B cell (primary cell): ENCODE data around the gene ERVFRD-1.

Source experiments
- EZH2 ChIP-seq: IDR thresholded peaks from 2 replicates; pipeline ENCODE4 v1.6.1; 2012; ENCODE audit warnings: borderline replicate concordance, low read depth, mild to moderate bottlenecking, moderate library complexity, low read length; ENCODE audit not compliant: insufficient read depth, poor library complexity, severe bottlenecking
- TF ChIP-seq, protein P1 (sequence below): fragments of 200-600 bp; IDR thresholded peaks from one replicate; pipeline ENCODE4 v1.8.0; 2022; ENCODE audit warnings: antibody characterized with exemption, mild to moderate bottlenecking

DNA sequence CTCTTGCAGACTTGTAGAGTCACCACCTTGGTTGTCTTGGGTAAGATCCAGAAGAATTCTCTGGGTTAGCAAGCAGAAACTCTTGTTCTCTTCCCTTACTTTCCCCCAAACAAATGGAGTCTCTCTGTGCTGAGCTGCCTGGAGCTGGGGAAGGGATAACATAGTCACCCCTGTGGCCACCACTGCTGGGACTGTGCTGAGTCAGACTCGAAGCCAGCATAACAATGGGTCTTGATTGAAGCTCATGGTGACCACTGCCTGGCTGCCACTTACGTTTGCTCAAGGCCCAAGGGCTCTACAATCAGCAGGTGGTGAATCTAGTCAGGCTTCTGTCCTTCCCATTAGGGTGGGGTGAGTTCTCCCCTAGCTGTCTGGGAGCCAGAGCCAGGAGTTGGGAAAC, 15.4 kb upstream of the ERVFRD-1 start:
- TF ChIP-seq EZH2: no peak
- TF ChIP-seq, protein P1, sequence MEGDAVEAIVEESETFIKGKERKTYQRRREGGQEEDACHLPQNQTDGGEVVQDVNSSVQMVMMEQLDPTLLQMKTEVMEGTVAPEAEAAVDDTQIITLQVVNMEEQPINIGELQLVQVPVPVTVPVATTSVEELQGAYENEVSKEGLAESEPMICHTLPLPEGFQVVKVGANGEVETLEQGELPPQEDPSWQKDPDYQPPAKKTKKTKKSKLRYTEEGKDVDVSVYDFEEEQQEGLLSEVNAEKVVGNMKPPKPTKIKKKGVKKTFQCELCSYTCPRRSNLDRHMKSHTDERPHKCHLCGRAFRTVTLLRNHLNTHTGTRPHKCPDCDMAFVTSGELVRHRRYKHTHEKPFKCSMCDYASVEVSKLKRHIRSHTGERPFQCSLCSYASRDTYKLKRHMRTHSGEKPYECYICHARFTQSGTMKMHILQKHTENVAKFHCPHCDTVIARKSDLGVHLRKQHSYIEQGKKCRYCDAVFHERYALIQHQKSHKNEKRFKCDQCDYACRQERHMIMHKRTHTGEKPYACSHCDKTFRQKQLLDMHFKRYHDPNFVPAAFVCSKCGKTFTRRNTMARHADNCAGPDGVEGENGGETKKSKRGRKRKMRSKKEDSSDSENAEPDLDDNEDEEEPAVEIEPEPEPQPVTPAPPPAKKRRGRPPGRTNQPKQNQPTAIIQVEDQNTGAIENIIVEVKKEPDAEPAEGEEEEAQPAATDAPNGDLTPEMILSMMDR: no peak
